HCT116 (cell line): Measurements from ENCODE around the gene MRPL20. TPM values are rescaled to one million over a fixed set of nuclear protein-coding genes. Genes with fewer than 3 reads are reported as not detected.

ENCODE experiments used
- ATAC-seq: fragments of 200-7000 bp; cut with Tn5 transposase; 2 replicates; pipeline ENCODE4 v1.9.1; 2020; ENCODE audit warnings: mild to moderate bottlenecking, moderate library complexity
- BruUV-seq: library from RNA; stranded (reverse); fragments of 400-500 nt; replicated peaks from 2 replicates; lab custom pipeline; 2021; lab: Mats Ljungman, UMichigan
- CTCF ChIA-PET: fragments of 300-600 bp; sonication (Branson Sonifier 250); formaldehyde crosslinking; loops from one replicate; lab custom pipeline; 2021; ENCODE audit warnings: antibody characterized with exemption; lab: Charles Lee
- POLR2A ChIA-PET: fragments of 300-600, 350-600 bp; sonication (Branson Sonifier 250); formaldehyde crosslinking; loops from one replicate; lab custom pipeline; 2021; ENCODE audit warnings: antibody characterized with exemption; lab: Charles Lee
- RAD21 ChIA-PET, 2 experiments: fragments of 300-600 bp; sonication (Branson Sonifier 250); formaldehyde crosslinking; loops; one replicate each; lab custom pipeline; 2023; ENCODE audit warnings: low total read pairs in 2 of 2; ENCODE audit not compliant: uncharacterized antibody in 2 of 2, unreplicated experiment in 2 of 2, low non-redundant PET in 1 of 2; lab: Charles Lee
- DNase-seq: peaks from one replicate; pipeline ENCODE4 v3.0.0-alpha.2; 2010; ENCODE audit warnings: low read depth, low spot score
- H2AFZ ChIP-seq: fragments of 200-600 bp; shearing (Covaris generic), sonication (generic); 2 replicates; pipeline ENCODE4 v1.6.1; 2017; ENCODE audit warnings: low read depth, mixed run types, mixed read lengths, antibody characterized with exemption, low read length; ENCODE audit not compliant: poor library complexity, severe bottlenecking
- H3K27ac ChIP-seq: 2 replicates; pipeline ENCODE4 v1.5.1; 2012; ENCODE audit warnings: low read depth, low read length
- H3K27me3 ChIP-seq: fragments of 200-600 bp; sonication (generic); 2 replicates; pipeline ENCODE4 v1.6.1; 2016; ENCODE audit warnings: mixed run types, low read length, mixed read lengths; ENCODE audit not compliant: insufficient read depth
- H3K36me3 ChIP-seq, 2 experiments: fragments of 200-500 bp in 1 of 2; fragments of 200-600 bp in 1 of 2; sonication (Bioruptor generic) in 1 of 2; sonication (generic) in 1 of 2; 2 replicates each; pipeline versions ENCODE4 v1.5.1 to v1.6.1; 2014 to 2016; ENCODE audit warnings: low read length in 2 of 2, inconsistent platforms in 1 of 2, mixed read lengths in 1 of 2, mixed run types in 1 of 2; ENCODE audit not compliant: insufficient read depth in 2 of 2, control insufficient read depth in 1 of 2
- H3K4me1 ChIP-seq, 2 experiments: fragments of 200-600 bp in 1 of 2; sonication (generic) in 1 of 2; 2 replicates each; pipeline versions ENCODE4 v1.5.1 to v1.6.1; 2012 to 2017; ENCODE audit warnings: low read length in 2 of 2, inconsistent platforms in 1 of 2, mild to moderate bottlenecking in 1 of 2, mixed read lengths in 1 of 2, mixed run types in 1 of 2, moderate library complexity in 1 of 2; ENCODE audit not compliant: insufficient read depth in 2 of 2, control insufficient read depth in 1 of 2
- H3K4me2 ChIP-seq: fragments of 200-600 bp; sonication (generic); 2 replicates; pipeline ENCODE4 v1.6.1; 2017; ENCODE audit warnings: mixed run types, low read length, mixed read lengths
- H3K4me3 ChIP-seq, 2 experiments: fragments of 200-600 bp in 1 of 2; sonication (generic) in 1 of 2; replicated peaks in 1 of 2; 2 replicates each; pipeline ENCODE4 v1.5.1; 2011 to 2016; ENCODE audit warnings: low read length in 2 of 2, control low read depth in 1 of 2, low read depth in 1 of 2, mild to moderate bottlenecking in 1 of 2, mixed read lengths in 1 of 2, mixed run types in 1 of 2
- H3K79me2 ChIP-seq: fragments of 200-600 bp; sonication (generic); 2 replicates; pipeline ENCODE4 v1.6.1; 2017; ENCODE audit warnings: mild to moderate bottlenecking, mixed run types, low read length, moderate library complexity, mixed read lengths; ENCODE audit not compliant: insufficient read depth
- H3K9ac ChIP-seq: fragments of 200-600 bp; sonication (generic); 2 replicates; pipeline ENCODE4 v1.6.1; 2016; ENCODE audit warnings: low read length, mixed read lengths
- H3K9me2 ChIP-seq: fragments of 200-600 bp; sonication (generic), shearing (Covaris generic); 2 replicates; pipeline ENCODE4 v1.6.1; 2017; ENCODE audit warnings: mixed run types, mild to moderate bottlenecking, moderate library complexity; ENCODE audit not compliant: insufficient read depth
- H3K9me3 ChIP-seq, 2 experiments: fragments of 200-500 bp in 1 of 2; fragments of 200-600 bp in 1 of 2; sonication (Bioruptor generic) in 1 of 2; sonication (generic) in 1 of 2; 2 replicates each; pipeline ENCODE4 v1.6.1; 2014 to 2017; ENCODE audit warnings: low read length in 2 of 2, mixed read lengths in 2 of 2, inconsistent platforms in 1 of 2, low read depth in 1 of 2, mild to moderate bottlenecking in 1 of 2, mixed run types in 1 of 2, moderate library complexity in 1 of 2; ENCODE audit not compliant: control insufficient read depth in 1 of 2, insufficient read depth in 1 of 2
- H4K20me1 ChIP-seq: fragments of 200-600 bp; sonication (generic), shearing (Covaris generic); 2 replicates; pipeline ENCODE4 v1.6.1; 2017; ENCODE audit warnings: mixed run types, mild to moderate bottlenecking, moderate library complexity; ENCODE audit not compliant: insufficient read depth
- ATF3 ChIP-seq: IDR thresholded peaks from 2 replicates; pipeline ENCODE4 v1.6.1; 2012
- EGR1 ChIP-seq: IDR thresholded peaks from 2 replicates; pipeline ENCODE4 v1.6.1; 2012; ENCODE audit warnings: low read depth
- ELF1 ChIP-seq: IDR thresholded peaks from 2 replicates; pipeline ENCODE4 v1.6.1; 2012; ENCODE audit warnings: low read depth, borderline replicate concordance
- JUND ChIP-seq: IDR thresholded peaks from 2 replicates; pipeline ENCODE4 v1.6.1; 2012
- REST ChIP-seq: IDR thresholded peaks from 2 replicates; pipeline ENCODE4 v1.6.1; 2012; ENCODE audit warnings: low read depth
- SP1 ChIP-seq: IDR thresholded peaks from 2 replicates; pipeline ENCODE4 v1.6.1; 2012; ENCODE audit warnings: low read depth
- SRF ChIP-seq: IDR thresholded peaks from 2 replicates; pipeline ENCODE4 v1.6.1; 2012; ENCODE audit warnings: low read depth
- ZBTB33 ChIP-seq: IDR thresholded peaks from 2 replicates; pipeline ENCODE4 v1.6.1; 2011; ENCODE audit warnings: mild to moderate bottlenecking, low read length, moderate library complexity; ENCODE audit not compliant: insufficient replicate concordance; ENCODE audit errors: extremely low read depth
- ZFX ChIP-seq: fragments of 450-650 bp; IDR thresholded peaks from 2 replicates; pipeline ENCODE4 v1.6.1; 2017
- intact Hi-C: fragments of 100-400 bp; cut with micrococcal nuclease; formaldehyde crosslinking; loops from 2 replicates; pipeline ENCODE4 v1.10.0; 2022
- total RNA-seq: library from RNA; stranded (reverse); gene quantifications from one replicate; pipeline ENCODE4 v1.2.1, GENCODE V29; 2021; ENCODE audit not compliant: unreplicated experiment

MRPL20 gene
- total RNA-seq, 1 experiment from 2014 or later = 131 TPM

- Histone ChIP-seq H3K4me2 (peak overlapping the region; percentile 99), H4K20me1 (no peaks in the 10 kb centered on the region), H3K4me1 (peaks cover 42 to 65% of the 10 kb centered on the region in 2 experiments), H3K79me2 (peaks cover 19% of the 10 kb centered on the region; the same call in 1 of the 2 replicates), H3K9me2 (no peaks in the 10 kb centered on the region), H3K27me3 (no peaks in the 10 kb centered on the region), H3K27ac (peak overlapping the region; percentile 99), H3K9ac (peak overlapping the region; percentile 88), H3K9me3 (no peaks in the 10 kb centered on the region), H3K36me3 (no peaks in the 10 kb centered on the region), H3K4me3 (no peak overlapping the region), H2AFZ (no peak overlapping the region)
- ChIA-PET RAD21 (no interaction called here), POLR2A (interaction anchor here (1.7 kb wide), 1 partner anchor 22 kb away, joined by 3 read pairs; no protein-coding TSS in a partner anchor), CTCF (no interaction called here)
- peak; percentile 22; the same call in 1 of the 2 replicates for TF ChIP-seq ZFX
- TF ChIP-seq EGR1 = no peak
- no TSS peak for BruUV-seq
- intact Hi-C loops = loop anchor here (2.0 kb wide), 1 partner anchor 25 kb away; the partner anchor contains the start of gene MRPL20
- ATAC-seq = no peak
- no peak for DNase-seq
Measured at GRCh38 chr1:1431845-1432273, 24.8 kb upstream of the MRPL20 start.

GRCh38 chr1:1430992-1431844 is 24.1 kb upstream of the MRPL20 start:
- POLR2A ChIA-PET = interaction anchor here (1.7 kb wide), 1 partner anchor 22 kb away, joined by 3 read pairs; no protein-coding TSS in a partner anchor
- Histone ChIP-seq H3K9ac (peak overlapping the region; percentile 88), H3K27ac (peak overlapping the region; percentile 99), H3K36me3 (no peaks in the 10 kb centered on the region), H3K4me1 (peaks cover 45 to 64% of the 10 kb centered on the region in 2 experiments), H3K4me2 (peak overlapping the region; percentile 99), H3K9me2 (no peaks in the 10 kb centered on the region), H3K9me3 (no peaks in the 10 kb centered on the region), H3K4me3 (no peak overlapping the region), H3K79me2 (peaks cover 13% of the 10 kb centered on the region; the same call in 1 of the 2 replicates), H4K20me1 (no peaks in the 10 kb centered on the region), H3K27me3 (no peaks in the 10 kb centered on the region), H2AFZ (no peak overlapping the region)
- TF ChIP-seq ATF3 (no peak), JUND (no peak), REST (no peak), SRF (no peak), ELF1 (no peak), ZBTB33 (no peak), SP1 (no peak)
- no peak for ATAC-seq
- RAD21 ChIA-PET = no interaction called here
- no peak for DNase-seq
- intact Hi-C loops = no loop called here
- no TSS peak for BruUV-seq
- CTCF ChIA-PET = no interaction called here
